ENCODE data around the gene AKAP6. TPM values are rescaled to one million over a fixed set of nuclear protein-coding genes. Genes with fewer than 3 reads are reported as not detected.

The AKAP6 gene
- total RNA-seq, 1 experiment from 2014 or later = 2.3 TPM

DNA sequence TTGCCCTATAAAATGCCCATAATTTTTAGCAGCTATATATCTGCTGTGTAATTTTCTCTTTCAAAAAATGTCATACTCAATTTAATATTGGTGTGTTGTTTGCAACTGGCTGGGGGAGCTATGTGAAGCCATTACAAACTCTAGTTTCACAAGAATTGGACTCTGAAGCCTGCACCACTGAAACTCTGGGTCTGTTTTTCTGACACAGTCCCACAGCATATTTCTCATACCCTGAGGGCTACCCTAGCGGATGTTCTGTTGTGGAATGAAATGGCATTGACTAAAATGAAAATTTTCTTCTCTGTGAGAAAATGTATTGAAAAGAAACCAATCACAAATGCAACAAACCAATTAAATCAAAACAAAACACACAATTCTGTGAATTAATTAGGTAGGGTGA lies 325.0 kb downstream of the AKAP6 start:
- CTCF ChIA-PET = no interaction called here
- H3K27ac Mint-ChIP-seq (ENCODE audit: low read depth, unreplicated experiment) = no peak overlapping the region
- POLR2A ChIA-PET = no interaction called here

GRCh38 chr14:32656601-32657000 lies 327.5 kb downstream of the AKAP6 start:
- no peak overlapping the region for H3K27ac Mint-ChIP-seq (ENCODE audit: low read depth, unreplicated experiment)
- no peaks in the 10 kb centered on the region for H3K27me3 Mint-ChIP-seq (ENCODE audit: insufficient read depth, unreplicated experiment)
- H3K4me3 Mint-ChIP-seq (ENCODE audit: unreplicated experiment) = no peak overlapping the region
- no TSS peak for BruUV-seq (replicated peaks)
- H3K4me1 Mint-ChIP-seq (ENCODE audit: insufficient read depth, unreplicated experiment) = peaks cover 9% of the 10 kb centered on the region
- CTCF ChIA-PET = no interaction called here
- H3K36me3 Mint-ChIP-seq (ENCODE audit: insufficient read depth, unreplicated experiment) = no peaks in the 10 kb centered on the region
- intact Hi-C loops (cut with micrococcal nuclease) = no loop called here
- POLR2A ChIA-PET = no interaction called here
- no peak for TF ChIP-seq CTCF (IDR thresholded peaks at IDR 0.05; ENCODE audit: unreplicated experiment)
- H3K9me3 Mint-ChIP-seq (ENCODE audit: unreplicated experiment) = no peaks in the 10 kb centered on the region
- DNase-seq (ENCODE audit: unreplicated experiment) = no peak

More for the DNA sequence above, 325.0 kb downstream of the AKAP6 start:
- Mint-ChIP-seq H3K9me3 (ENCODE audit: unreplicated experiment) (no peaks in the 10 kb centered on the region), H3K4me1 (ENCODE audit: insufficient read depth, unreplicated experiment) (peaks cover 9% of the 10 kb centered on the region), H3K27me3 (ENCODE audit: insufficient read depth, unreplicated experiment) (no peaks in the 10 kb centered on the region), H3K36me3 (ENCODE audit: insufficient read depth, unreplicated experiment) (no peaks in the 10 kb centered on the region), H3K4me3 (ENCODE audit: unreplicated experiment) (no peak overlapping the region)
- intact Hi-C loops (cut with micrococcal nuclease) = no loop called here
- no peak for TF ChIP-seq CTCF (IDR thresholded peaks at IDR 0.05; ENCODE audit: unreplicated experiment)
- DNase-seq (ENCODE audit: unreplicated experiment) = no peak
- BruUV-seq (replicated peaks) = no TSS peak

- Mint-ChIP-seq H3K27ac (ENCODE audit: low read depth, unreplicated experiment) (no peak overlapping the region), H3K4me3 (ENCODE audit: unreplicated experiment) (no peak overlapping the region), H3K36me3 (ENCODE audit: insufficient read depth, unreplicated experiment) (no peaks in the 10 kb centered on the region), H3K9me3 (ENCODE audit: unreplicated experiment) (no peaks in the 10 kb centered on the region), H3K4me1 (ENCODE audit: insufficient read depth, unreplicated experiment) (peaks cover 10% of the 10 kb centered on the region), H3K27me3 (ENCODE audit: insufficient read depth, unreplicated experiment) (no peaks in the 10 kb centered on the region)
- DNase-seq (ENCODE audit: unreplicated experiment) = peak; percentile 84
- no peak for TF ChIP-seq CTCF (IDR thresholded peaks at IDR 0.05; ENCODE audit: unreplicated experiment)
- intact Hi-C loops (cut with micrococcal nuclease) = no loop called here
- BruUV-seq (replicated peaks) = no TSS peak
- ChIA-PET POLR2A (no interaction called here), CTCF (no interaction called here)
These were observed 328.0 kb downstream of the AKAP6 start for GRCh38 chr14:32657081-32657480.

DNA sequence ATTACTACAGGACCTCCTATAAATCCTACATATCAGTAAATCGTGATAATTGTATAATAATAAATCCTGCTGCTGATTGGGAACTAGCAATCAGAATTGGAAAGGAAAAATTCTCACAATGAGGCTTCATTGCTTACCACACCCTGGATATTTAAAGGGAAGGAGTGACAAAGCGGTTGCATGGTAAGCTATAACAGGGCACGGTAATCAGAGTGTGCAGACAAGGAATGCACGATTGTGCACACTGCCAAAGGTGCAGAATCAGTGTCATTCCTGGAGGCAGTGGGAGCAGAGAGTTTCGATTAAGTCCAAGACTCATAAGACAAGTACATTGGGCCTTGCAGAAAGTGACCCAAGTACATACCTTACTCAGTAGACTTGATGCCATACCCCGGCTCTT lies 332.1 kb downstream of the AKAP6 start:
- BruUV-seq (replicated peaks) = no TSS peak
- no peak for DNase-seq (ENCODE audit: unreplicated experiment)
- no peak overlapping the region for H3K27ac Mint-ChIP-seq (ENCODE audit: low read depth, unreplicated experiment)
- TF ChIP-seq CTCF (IDR thresholded peaks at IDR 0.05; ENCODE audit: unreplicated experiment) = no peak
- peaks cover 15% of the 10 kb centered on the region for H3K4me1 Mint-ChIP-seq (ENCODE audit: insufficient read depth, unreplicated experiment)
- no peaks in the 10 kb centered on the region for H3K27me3 Mint-ChIP-seq (ENCODE audit: insufficient read depth, unreplicated experiment)
- CTCF ChIA-PET = no interaction called here
- intact Hi-C loops (cut with micrococcal nuclease) = no loop called here
- no peak overlapping the region for H3K4me3 Mint-ChIP-seq (ENCODE audit: unreplicated experiment)
- no peaks in the 10 kb centered on the region for H3K36me3 Mint-ChIP-seq (ENCODE audit: insufficient read depth, unreplicated experiment)
- POLR2A ChIA-PET = no interaction called here
- no peaks in the 10 kb centered on the region for H3K9me3 Mint-ChIP-seq (ENCODE audit: unreplicated experiment)
